ENCODE measurements around the gene TFDP1.

The TFDP1 gene

GRCh38 chr13:113669231-113669754 is 84.7 kb downstream of the TFDP1 start:
- no peak for DNase-seq

GRCh38 chr13:113669755-113670341 is 85.3 kb downstream of the TFDP1 start:
- no peak for DNase-seq

DNA sequence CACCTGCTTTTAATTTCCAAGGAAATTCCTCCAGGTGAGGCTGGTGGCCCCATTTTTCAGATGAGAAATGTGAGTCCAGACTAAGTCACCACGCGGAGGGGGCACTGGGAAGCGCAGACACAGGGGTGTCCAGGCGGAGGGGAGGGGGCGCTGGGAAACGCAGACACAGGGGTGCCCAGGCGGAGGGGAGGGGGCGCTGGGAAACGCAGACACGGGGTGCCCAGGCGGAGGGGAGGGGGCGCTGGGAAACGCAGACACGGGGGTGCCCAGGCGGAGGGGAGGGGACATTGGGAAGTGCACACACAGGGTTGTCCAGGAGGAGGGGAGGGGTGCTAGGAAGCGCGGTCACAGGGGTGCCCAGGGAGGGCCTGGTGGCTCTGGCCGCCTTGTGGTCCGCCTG is 86.0 kb downstream of the TFDP1 start:
- no peak for DNase-seq

- no peak for DNase-seq
Observed at GRCh38 chr13:113671066-113672001, 86.8 kb downstream of the TFDP1 start.

DNA sequence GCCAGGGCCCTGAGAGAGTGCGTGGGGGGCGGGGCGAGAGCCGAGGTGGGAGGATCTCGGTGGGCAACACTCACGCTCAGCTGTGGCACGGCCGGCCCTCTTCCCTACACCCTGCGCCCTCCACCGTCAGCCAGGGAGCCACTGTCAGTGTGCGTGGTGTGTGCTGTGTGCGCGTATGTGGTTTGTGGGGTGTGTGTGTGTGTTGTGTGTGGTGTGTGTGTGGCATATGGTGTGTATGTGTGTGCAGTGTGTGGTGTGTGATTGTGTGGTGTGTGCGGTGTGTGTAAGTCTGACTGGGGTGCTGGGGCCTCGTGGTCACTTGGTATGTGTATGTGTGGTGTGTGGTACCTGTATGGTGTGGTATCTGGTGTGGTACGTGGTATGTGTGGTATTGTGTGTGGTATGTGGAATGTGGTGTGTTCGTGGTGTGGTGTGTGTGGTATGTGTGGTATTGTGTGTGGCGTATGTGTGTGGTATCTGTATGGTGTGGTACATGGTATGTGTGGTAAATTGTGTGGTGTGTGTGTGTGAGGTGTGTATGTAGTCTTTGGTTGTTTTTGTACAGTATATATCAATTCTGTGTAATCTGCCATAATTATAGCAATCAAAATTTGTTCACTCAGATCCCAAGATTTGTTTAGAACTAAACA is 87.6 kb downstream of the TFDP1 start:
- no peak for DNase-seq
